NCI-H69 (cell line): ENCODE measurements around the gene GPR156.

ENCODE experiments used
- DNase-seq: peaks from one replicate; lab custom pipeline; 2025; lab: John Stamatoyannopoulos, UW

GPR156 gene

DNA sequence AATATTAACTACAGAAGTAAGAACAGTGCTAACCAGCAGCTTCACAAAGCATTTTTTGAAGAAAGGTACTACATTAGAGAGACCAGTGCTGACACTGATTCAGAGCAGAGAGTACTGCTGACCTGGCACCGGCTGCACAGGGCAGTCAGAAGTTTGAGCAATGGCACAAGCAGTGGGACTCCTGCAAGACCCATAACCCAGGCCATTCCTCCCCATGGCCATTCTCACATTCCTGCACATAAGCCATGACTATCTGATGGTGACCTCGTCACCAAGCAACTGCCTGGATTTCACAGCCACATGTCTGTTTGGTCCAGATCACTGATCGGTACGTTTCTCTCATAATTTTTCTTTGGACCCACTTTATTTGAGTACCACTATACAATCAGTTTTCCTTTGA lies 88.7 kb downstream of the GPR156 start:
- DNase-seq = no peak

DNA sequence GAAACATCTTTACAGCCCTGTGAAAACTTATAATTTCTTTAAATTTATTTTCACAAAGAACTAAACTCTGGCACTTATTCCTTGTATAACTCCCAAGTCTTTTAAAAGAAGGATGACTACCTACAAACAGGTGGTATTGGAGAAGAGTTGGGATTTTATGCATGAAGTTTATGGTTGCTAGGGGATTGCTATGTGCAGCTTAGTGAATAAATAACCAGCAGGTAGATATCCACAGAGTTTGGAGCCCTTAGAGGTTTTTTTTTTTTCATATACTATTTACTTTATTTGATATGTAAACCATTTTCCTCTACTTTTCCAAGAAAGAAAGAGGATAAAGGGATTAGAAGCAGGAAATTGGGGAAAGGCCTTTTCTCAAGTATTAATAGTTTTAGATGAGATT lies 91.5 kb downstream of the GPR156 start:
- no peak for DNase-seq

GRCh38 chr3:120192579-120192978 lies 92.4 kb downstream of the GPR156 start:
- no peak for DNase-seq

- DNase-seq = no peak
These were observed 92.9 kb downstream of the GPR156 start for GRCh38 chr3:120192159-120192558.

- no peak for DNase-seq
These were observed 102.2 kb downstream of the GPR156 start for GRCh38 chr3:120182613-120183511.

GRCh38 chr3:120181632-120182031 lies 103.4 kb downstream of the GPR156 start:
- peak; percentile 48 for DNase-seq

- DNase-seq = no peak
These were observed 104.2 kb downstream of the GPR156 start for GRCh38 chr3:120180731-120181412.

GRCh38 chr3:120177707-120178306 lies 107.2 kb downstream of the GPR156 start:
- peak; percentile 59 for DNase-seq

DNA sequence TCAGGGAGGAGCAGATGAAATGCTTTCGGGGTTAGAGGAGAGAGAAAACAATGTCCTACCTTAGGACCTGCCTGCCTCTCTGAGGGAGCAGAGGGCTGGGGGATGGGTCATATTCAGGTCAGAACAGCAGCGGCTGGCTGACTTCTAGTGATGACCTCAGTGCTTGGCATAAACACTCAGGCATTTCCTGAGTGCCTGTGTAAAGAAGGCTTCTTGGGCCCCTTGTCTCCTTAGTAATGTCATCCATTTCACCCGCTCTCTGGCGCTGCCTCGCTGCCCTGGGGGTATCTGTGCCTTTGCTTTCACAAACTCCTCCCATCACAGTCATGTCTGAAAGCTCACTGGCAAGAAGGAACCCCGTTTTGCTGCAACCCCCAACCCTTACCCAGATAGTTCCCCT lies 107.9 kb downstream of the GPR156 start:
- DNase-seq = peak; percentile 58

DNA sequence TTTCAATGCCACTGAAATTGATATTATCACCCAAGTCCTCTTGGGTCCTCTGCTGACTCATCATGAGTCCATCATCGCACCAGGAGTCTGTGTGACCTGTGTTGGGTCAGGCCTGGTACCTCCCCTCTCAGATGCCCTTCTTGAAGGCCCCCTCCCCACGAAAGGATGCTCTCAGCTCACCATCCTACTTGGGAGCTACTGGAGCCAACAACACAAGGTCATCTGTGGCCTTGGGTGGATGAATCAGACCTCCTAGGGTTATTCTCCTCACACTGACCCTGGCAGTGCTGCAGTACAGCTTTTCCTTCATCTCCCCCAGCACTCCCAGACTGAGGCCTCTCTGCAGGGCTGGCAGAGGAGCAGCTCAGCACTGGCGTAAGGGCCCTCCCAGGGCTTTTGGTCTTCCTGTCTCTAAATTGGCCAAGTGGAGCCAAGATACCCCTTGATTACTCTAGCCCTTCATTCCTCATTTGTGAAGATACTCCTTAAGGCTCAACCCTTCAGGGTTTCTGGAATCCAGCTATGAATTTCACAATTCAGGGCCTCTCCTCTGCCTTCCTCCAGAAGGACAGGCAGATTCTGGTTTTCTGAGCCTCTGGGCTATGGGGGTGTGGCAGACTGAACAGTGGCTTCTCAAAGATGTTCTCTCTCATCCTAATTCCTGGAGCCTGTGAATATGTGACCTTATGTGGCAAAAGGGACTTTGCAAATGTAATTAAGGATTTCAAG lies 110.0 kb downstream of the GPR156 start:
- no peak for DNase-seq

GRCh38 chr3:120173056-120173675 lies 111.9 kb downstream of the GPR156 start:
- no peak for DNase-seq

GRCh38 chr3:120172070-120172469 lies 113.0 kb downstream of the GPR156 start:
- DNase-seq = peak; percentile 13

DNA sequence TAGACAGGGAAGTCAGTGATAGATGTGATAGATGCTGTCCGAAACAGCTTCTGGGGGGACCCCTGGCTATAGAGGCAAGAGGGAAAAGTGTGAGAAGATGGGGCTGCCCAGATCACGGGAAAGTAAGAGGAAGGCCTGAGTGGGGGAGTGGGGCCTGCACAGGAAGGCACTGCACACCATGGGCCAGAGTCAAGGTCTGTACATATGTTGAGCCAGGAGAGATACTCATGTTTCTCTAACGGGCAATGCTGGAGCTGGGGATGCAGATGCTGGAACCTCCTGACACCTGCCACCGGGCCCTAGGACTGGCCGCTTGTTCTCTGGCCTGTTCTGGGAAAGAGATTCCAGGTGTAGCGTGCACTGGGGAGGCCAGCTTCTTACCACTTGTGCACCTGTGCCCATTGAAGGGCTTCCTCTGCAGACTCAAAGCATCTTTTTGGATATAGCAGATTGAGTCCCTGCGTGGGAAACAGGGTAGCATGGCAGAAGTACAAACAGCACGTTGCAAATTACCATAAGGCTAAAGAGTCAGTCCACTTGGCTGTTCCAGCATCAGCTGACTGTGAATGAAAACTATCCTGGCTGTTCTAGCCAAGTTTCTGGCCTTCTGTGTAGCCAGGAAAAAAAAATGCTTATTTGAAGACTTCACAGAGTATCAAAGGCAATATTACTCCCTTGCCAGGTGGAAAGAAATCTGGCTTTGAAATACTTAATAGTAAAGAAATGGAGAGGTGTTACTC lies 113.7 kb downstream of the GPR156 start:
- DNase-seq = no peak

DNA sequence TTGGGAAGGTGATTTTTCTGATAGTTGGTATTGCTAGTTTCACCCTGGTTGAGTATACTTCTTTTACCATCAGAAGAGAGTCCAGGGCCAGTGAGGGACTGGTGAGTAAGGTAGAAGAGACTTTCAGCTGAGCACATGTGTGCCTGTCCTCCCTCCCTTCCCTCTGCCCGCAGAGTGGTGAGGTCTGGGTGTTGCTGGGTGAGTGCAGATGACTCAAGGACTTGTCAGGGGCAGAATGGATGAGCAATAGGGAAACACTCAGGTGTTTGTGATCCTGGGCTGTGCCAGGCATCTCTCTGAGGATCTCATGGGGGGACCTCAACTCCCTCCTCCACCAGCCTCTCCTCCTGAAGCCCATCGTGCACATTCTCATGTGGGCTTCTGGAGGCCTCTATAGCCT lies 114.8 kb downstream of the GPR156 start:
- DNase-seq = peak; percentile 66

GRCh38 chr3:120169407-120169806 lies 115.6 kb downstream of the GPR156 start:
- DNase-seq = no peak

- no peak for DNase-seq
These were observed 116.4 kb downstream of the GPR156 start for GRCh38 chr3:120168611-120169010.

DNA sequence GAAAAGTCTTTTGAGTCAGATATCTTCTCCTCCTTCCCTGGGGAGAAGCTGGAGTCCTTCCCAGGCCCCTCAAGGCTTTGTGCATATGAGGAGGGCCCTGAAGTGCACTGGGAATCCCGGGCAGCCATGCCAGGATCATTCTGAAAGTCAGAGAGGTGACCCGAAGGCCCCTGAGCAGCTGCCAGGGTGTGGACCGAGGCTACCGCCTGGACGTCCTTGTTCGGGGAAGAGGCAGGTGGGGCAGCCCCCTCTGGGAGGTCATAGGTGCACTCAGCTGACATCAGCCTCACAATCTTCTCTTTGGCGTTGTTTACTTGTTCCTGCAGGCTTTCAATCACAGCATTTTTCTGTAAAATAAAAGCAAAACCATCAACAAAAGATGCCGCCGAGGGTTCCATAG lies 117.0 kb downstream of the GPR156 start:
- no peak for DNase-seq

GRCh38 chr3:120167488-120167887 lies 117.5 kb downstream of the GPR156 start:
- DNase-seq = no peak

DNA sequence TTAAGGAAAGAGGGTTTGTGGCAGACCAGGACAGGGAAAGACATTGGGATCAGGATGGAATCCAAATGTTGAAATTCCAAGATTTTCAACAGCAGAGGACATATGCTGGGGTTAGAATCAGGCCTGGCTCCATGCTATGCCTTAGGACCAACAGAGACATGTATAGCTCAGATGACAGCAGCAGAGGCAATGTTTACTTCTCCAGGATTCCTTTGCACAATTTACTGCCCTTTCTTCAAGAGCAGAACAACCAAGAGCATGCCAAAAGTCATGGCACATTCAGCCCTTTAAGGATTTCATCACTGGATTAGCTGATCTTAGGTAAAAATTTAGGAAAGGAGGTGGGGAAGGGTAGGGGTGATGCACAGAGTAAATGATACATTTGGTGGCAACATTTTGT lies 121.2 kb downstream of the GPR156 start:
- DNase-seq = no peak

- DNase-seq = no peak
These were observed 122.0 kb downstream of the GPR156 start for GRCh38 chr3:120163026-120163425.

- DNase-seq = no peak
These were observed 122.6 kb downstream of the GPR156 start for GRCh38 chr3:120162400-120162799.
